HAP-1 (cell line): ENCODE measurements around the gene SMIM41.

Experiments
- DNase-seq, 2 experiments: peaks; one replicate each; pipeline ENCODE4 v3.0.0-alpha.2; 2016 to 2020; ENCODE audit warnings: low spot score in 2 of 2
- H3K27me3 ChIP-seq: fragments of 250-450 bp; sonication (Bioruptor Pico); 2 replicates; pipeline ENCODE4 v1.5.1; 2020; ENCODE audit warnings: low read depth, mild to moderate bottlenecking, moderate library complexity
- H3K36me3 ChIP-seq: fragments of 250-450 bp; sonication (Bioruptor Pico); replicated peaks from 2 replicates; pipeline ENCODE4 v1.5.1; 2020; ENCODE audit warnings: mild to moderate bottlenecking
- H3K4me1 ChIP-seq: fragments of 250-450 bp; sonication (Bioruptor Pico); 2 replicates; pipeline ENCODE4 v1.5.1; 2020; ENCODE audit warnings: mild to moderate bottlenecking
- H3K4me3 ChIP-seq: fragments of 250-450 bp; sonication (Bioruptor Pico); 2 replicates; pipeline ENCODE4 v1.5.1; 2020; ENCODE audit warnings: mild to moderate bottlenecking, moderate library complexity
- H3K9me3 ChIP-seq: fragments of 250-450 bp; sonication (Bioruptor Pico); 2 replicates; pipeline ENCODE4 v1.5.1; 2020; ENCODE audit warnings: mild to moderate bottlenecking, moderate library complexity
- in situ Hi-C: fragments of 300-500 bp; cut with MboI; formaldehyde crosslinking; loops from 3 replicates; pipeline ENCODE4 v1.14.3; 2020; ENCODE audit warnings: low sequenced_read_pairs, inconsistent platforms, mixed read lengths

The SMIM41 gene

GRCh38 chr12:52043386-52044212 is 35.9 kb upstream of the SMIM41 start:
- in situ Hi-C loops, result no loop called here
- no peaks in the 10 kb centered on the region for H3K4me1 ChIP-seq

GRCh38 chr12:52044292-52044983 is 35.1 kb upstream of the SMIM41 start:
- Histone ChIP-seq H3K9me3 (no peaks in the 10 kb centered on the region), H3K4me3 (no peak overlapping the region), H3K27me3 (no peaks in the 10 kb centered on the region), H3K36me3 (peaks cover 4% of the 10 kb centered on the region), H3K4me1 (no peaks in the 10 kb centered on the region)
- in situ Hi-C loops, result no loop called here
- no peak for DNase-seq

More at GRCh38 chr12:52043386-52044212, 35.9 kb upstream of the SMIM41 start:
- H3K36me3 ChIP-seq, result peaks cover 4% of the 10 kb centered on the region
- no peaks in the 10 kb centered on the region for H3K27me3 ChIP-seq
- no peaks in the 10 kb centered on the region for H3K9me3 ChIP-seq
- no peak overlapping the region for H3K4me3 ChIP-seq
- DNase-seq, result no peak

- Histone ChIP-seq H3K4me3 (no peak overlapping the region), H3K36me3 (peaks cover 4% of the 10 kb centered on the region), H3K4me1 (peaks cover 10% of the 10 kb centered on the region), H3K9me3 (no peaks in the 10 kb centered on the region), H3K27me3 (no peaks in the 10 kb centered on the region)
- in situ Hi-C loops, result no loop called here
- no peak for DNase-seq
These were observed 33.7 kb upstream of the SMIM41 start for GRCh38 chr12:52045794-52046199.

- in situ Hi-C loops, result no loop called here
- Histone ChIP-seq H3K27me3 (no peaks in the 10 kb centered on the region), H3K4me1 (peaks cover 15% of the 10 kb centered on the region), H3K36me3 (peaks cover 4% of the 10 kb centered on the region), H3K9me3 (no peaks in the 10 kb centered on the region), H3K4me3 (no peak overlapping the region)
- DNase-seq, result no peak
These were observed 32.6 kb upstream of the SMIM41 start for GRCh38 chr12:52046859-52047258.

- Histone ChIP-seq H3K4me1 (peaks cover 16% of the 10 kb centered on the region), H3K36me3 (peaks cover 3% of the 10 kb centered on the region), H3K9me3 (no peaks in the 10 kb centered on the region), H3K4me3 (no peak overlapping the region), H3K27me3 (no peaks in the 10 kb centered on the region)
- DNase-seq, result no peak
- in situ Hi-C loops, result no loop called here
These were observed 30.2 kb upstream of the SMIM41 start for GRCh38 chr12:52049286-52049685.

GRCh38 chr12:52049688-52050087 is 29.8 kb upstream of the SMIM41 start:
- peaks cover 4% of the 10 kb centered on the region for H3K36me3 ChIP-seq
- in situ Hi-C loops, result no loop called here
- no peak overlapping the region for H3K4me3 ChIP-seq
- peaks cover 16% of the 10 kb centered on the region for H3K4me1 ChIP-seq
- H3K9me3 ChIP-seq, result no peaks in the 10 kb centered on the region
- DNase-seq, result no peak
- no peaks in the 10 kb centered on the region for H3K27me3 ChIP-seq

- H3K4me3 ChIP-seq, result peak overlapping the region; percentile 46
- no peak for DNase-seq
- H3K4me1 ChIP-seq, result peaks cover 16% of the 10 kb centered on the region
- peaks cover 9% of the 10 kb centered on the region for H3K36me3 ChIP-seq
- no peaks in the 10 kb centered on the region for H3K27me3 ChIP-seq
- in situ Hi-C loops, result no loop called here
- no peaks in the 10 kb centered on the region for H3K9me3 ChIP-seq
These were observed 29.3 kb upstream of the SMIM41 start for GRCh38 chr12:52050116-52050757.

GRCh38 chr12:52050758-52051541 is 28.6 kb upstream of the SMIM41 start, which contains the start of gene NR4A1:
TSS of gene NR4A1 (plus strand) at chr12:52051442. CDS start at chr12:52054329, 2,887 bp downstream.
- H3K9me3 ChIP-seq, result no peaks in the 10 kb centered on the region
- peaks cover 9% of the 10 kb centered on the region for H3K36me3 ChIP-seq
- in situ Hi-C loops, result no loop called here
- H3K4me3 ChIP-seq, result peak within 1 kb of the TSS; percentile 46
- no peaks in the 10 kb centered on the region for H3K27me3 ChIP-seq
- peak; percentile 88 to 98 for DNase-seq
- H3K4me1 ChIP-seq, result peaks cover 16% of the 10 kb centered on the region

- Histone ChIP-seq H3K27me3 (no peaks in the 10 kb centered on the region), H3K4me3 (no peak overlapping the region)
- in situ Hi-C loops, result no loop called here
These were observed 26.9 kb upstream of the SMIM41 start for GRCh38 chr12:52052468-52053186.

GRCh38 chr12:52053536-52054209 is 25.8 kb upstream of the SMIM41 start:
- DNase-seq, result no peak
- H3K27me3 ChIP-seq, result no peaks in the 10 kb centered on the region
- in situ Hi-C loops, result no loop called here

More at GRCh38 chr12:52052468-52053186, 26.9 kb upstream of the SMIM41 start:
- Histone ChIP-seq H3K4me1 (peaks cover 16% of the 10 kb centered on the region), H3K36me3 (peaks cover 20% of the 10 kb centered on the region), H3K9me3 (no peaks in the 10 kb centered on the region)
- no peak for DNase-seq

GRCh38 chr12:52054231-52054832 is 25.2 kb upstream of the SMIM41 start:
- peaks cover 23% of the 10 kb centered on the region for H3K36me3 ChIP-seq

More at GRCh38 chr12:52053536-52054209, 25.8 kb upstream of the SMIM41 start:
- Histone ChIP-seq H3K4me3 (no peak overlapping the region), H3K4me1 (peaks cover 16% of the 10 kb centered on the region), H3K36me3 (peaks cover 23% of the 10 kb centered on the region), H3K9me3 (no peaks in the 10 kb centered on the region)

More at GRCh38 chr12:52054231-52054832, 25.2 kb upstream of the SMIM41 start:
- Histone ChIP-seq H3K27me3 (no peaks in the 10 kb centered on the region), H3K4me3 (no peak overlapping the region), H3K4me1 (peaks cover 16% of the 10 kb centered on the region), H3K9me3 (no peaks in the 10 kb centered on the region)
- no peak for DNase-seq
- in situ Hi-C loops, result no loop called here
